Endometrial microvascular endothelial cells (primary cell): ENCODE data around the gene COG4. TPM values are rescaled to one million over a fixed set of nuclear protein-coding genes. Genes with fewer than 3 reads are reported as not detected.

Experiments
- in situ Hi-C: cut with HindIII; loops from 2 replicates; pipeline ENCODE4 v1.10.0; 2017; ENCODE audit warnings: low sequenced_read_pairs, low pct_unique_long_range_greater_than_20kb; ENCODE audit errors: inconsistent ontology term
- total RNA-seq: library from RNA; depleted of rRNA; stranded (reverse); fragments of >200 nt; gene quantifications from one replicate; pipeline ENCODE4 v1.2.3, GENCODE V29; 2015; ENCODE audit errors: inconsistent ontology term

Gene COG4
- total RNA-seq = 87.5 TPM

GRCh38 chr16:70523076-70523742 is at the start of gene COG4:
Gene COG4, minus strand, starts transcription at chr16:70523554. Its CDS starts 11 bp downstream, at chr16:70523543.
- in situ Hi-C loops = no loop called here

GRCh38 chr16:70572926-70573270 is 49.5 kb upstream of the COG4 start:
- in situ Hi-C loops = no loop called here

GRCh38 chr16:70572050-70572925 is 48.9 kb upstream of the COG4 start:
- in situ Hi-C loops = no loop called here

GRCh38 chr16:70571623-70572022 is 48.3 kb upstream of the COG4 start:
- in situ Hi-C loops = no loop called here

- in situ Hi-C loops = no loop called here
Observed at GRCh38 chr16:70570967-70571570, 47.7 kb upstream of the COG4 start.

GRCh38 chr16:70569752-70570151 is 46.4 kb upstream of the COG4 start:
- in situ Hi-C loops = no loop called here

- in situ Hi-C loops = no loop called here
Observed at GRCh38 chr16:70568601-70569237, 45.4 kb upstream of the COG4 start.

GRCh38 chr16:70565053-70565452 is 41.7 kb upstream of the COG4 start:
- in situ Hi-C loops = no loop called here

- in situ Hi-C loops = no loop called here
Observed at GRCh38 chr16:70563636-70564035, 40.3 kb upstream of the COG4 start.

GRCh38 chr16:70561623-70562022 is 38.3 kb upstream of the COG4 start:
- in situ Hi-C loops = no loop called here

GRCh38 chr16:70556063-70556462 is 32.7 kb upstream of the COG4 start:
- in situ Hi-C loops = no loop called here

- in situ Hi-C loops = no loop called here
Observed at GRCh38 chr16:70553645-70554044, 30.3 kb upstream of the COG4 start.

GRCh38 chr16:70552675-70553074 is 29.3 kb upstream of the COG4 start:
- in situ Hi-C loops = no loop called here

GRCh38 chr16:70551788-70552187 is 28.4 kb upstream of the COG4 start:
- in situ Hi-C loops = no loop called here

GRCh38 chr16:70550082-70550481 is 26.7 kb upstream of the COG4 start:
- in situ Hi-C loops = no loop called here

- in situ Hi-C loops = no loop called here
Observed at GRCh38 chr16:70548936-70549335, 25.6 kb upstream of the COG4 start.

- in situ Hi-C loops = no loop called here
Observed at GRCh38 chr16:70544548-70544947, 21.2 kb upstream of the COG4 start.

- in situ Hi-C loops = no loop called here
Observed at GRCh38 chr16:70540994-70541393, 17.6 kb upstream of the COG4 start.

GRCh38 chr16:70534971-70535370 is 11.6 kb upstream of the COG4 start:
- in situ Hi-C loops = no loop called here
